Transverse colon (tissue), 4 donors: ENCODE results near the gene ZNF20.
"Not testable (repeated sequence)": the region's sequence is repeated elsewhere in the genome, so short reads cannot be mapped to it uniquely, and the experiment has no call there.

ENCODE experiments used
- CTCF ChIP-seq, 5 experiments: fragments of 200-600 bp in 3 of 5; fragments of 450-650 bp in 2 of 5; sonication (generic) in 3 of 5; IDR thresholded peaks; 1 replicate in 2 of 5; 2 replicates in 3 of 5; pipeline ENCODE4 v1.5.1; 2016 to 2017; ENCODE audit warnings: antibody characterized with exemption in 5 of 5, inconsistent platforms in 3 of 5, mild to moderate bottlenecking in 2 of 5, moderate library complexity in 1 of 5
- EP300 ChIP-seq: sonication (generic); formaldehyde crosslinking; IDR thresholded peaks from one replicate; pipeline ENCODE4 v1.6.1; 2017; ENCODE audit warnings: antibody characterized with exemption, low read depth
- POLR2A ChIP-seq: fragments of 450-650 bp; IDR thresholded peaks from one replicate; pipeline ENCODE4 v1.6.1; 2016; ENCODE audit warnings: antibody characterized with exemption, mild to moderate bottlenecking, moderate library complexity
- POLR2AphosphoS5 ChIP-seq, 3 donors: sonication (generic); formaldehyde crosslinking; IDR thresholded peaks; one replicate each; pipeline ENCODE4 v1.6.1; 2016; ENCODE audit warnings: antibody characterized with exemption in 3 of 3

DNA sequence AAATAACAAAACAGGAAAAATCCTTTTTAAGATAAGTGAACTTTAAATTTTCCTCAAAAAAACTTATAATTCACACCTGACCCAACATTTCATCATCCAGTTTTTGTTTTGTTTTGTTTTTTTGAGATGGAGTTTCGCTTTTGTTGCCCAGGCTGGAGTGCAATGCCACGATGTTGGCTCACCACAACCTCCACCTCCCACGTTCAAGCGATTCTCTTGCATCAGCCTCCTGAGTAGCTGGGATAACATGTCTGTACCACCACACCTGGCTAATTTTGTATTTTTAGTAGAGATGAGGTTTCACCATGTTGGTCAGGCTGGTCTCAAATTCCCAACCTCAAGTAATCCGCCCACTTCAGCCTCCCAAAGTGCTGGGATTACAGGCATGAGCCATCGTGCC is 56.8 kb downstream of the ZNF20 start:
- not testable (repeated sequence) for TF ChIP-seq POLR2AphosphoS5 (IDR thresholded peaks at IDR 0.05); POLR2A; CTCF (IDR thresholded peaks at IDR 0.05); EP300
